D721Med (cell line): ENCODE results near the gene VWA5B1.
A peak's percentile ranks its signal among the peaks of the same experiment; 100 is the strongest.

Experiments used
- DNase-seq: peaks from one replicate; pipeline ENCODE4 v3.0.0; 2011; ENCODE audit warnings: low spot score; ENCODE audit not compliant: insufficient read length
- FAIRE-seq: peaks from 2 replicates; lab custom pipeline; 2011; peaks lifted over from hg19 to GRCh38; lab: Jason Lieb, UNC
- TF ChIP-seq, protein P1 (sequence below): IDR thresholded peaks from 2 replicates; pipeline ENCODE4 v1.5.1; 2012; ENCODE audit warnings: mild to moderate bottlenecking, control low read depth; ENCODE audit not compliant: insufficient read depth; ENCODE audit errors: missing control alignments

The VWA5B1 gene

GRCh38 chr1:20366463-20367115 lies 75.9 kb downstream of the VWA5B1 start:
- TF ChIP-seq, protein P1, sequence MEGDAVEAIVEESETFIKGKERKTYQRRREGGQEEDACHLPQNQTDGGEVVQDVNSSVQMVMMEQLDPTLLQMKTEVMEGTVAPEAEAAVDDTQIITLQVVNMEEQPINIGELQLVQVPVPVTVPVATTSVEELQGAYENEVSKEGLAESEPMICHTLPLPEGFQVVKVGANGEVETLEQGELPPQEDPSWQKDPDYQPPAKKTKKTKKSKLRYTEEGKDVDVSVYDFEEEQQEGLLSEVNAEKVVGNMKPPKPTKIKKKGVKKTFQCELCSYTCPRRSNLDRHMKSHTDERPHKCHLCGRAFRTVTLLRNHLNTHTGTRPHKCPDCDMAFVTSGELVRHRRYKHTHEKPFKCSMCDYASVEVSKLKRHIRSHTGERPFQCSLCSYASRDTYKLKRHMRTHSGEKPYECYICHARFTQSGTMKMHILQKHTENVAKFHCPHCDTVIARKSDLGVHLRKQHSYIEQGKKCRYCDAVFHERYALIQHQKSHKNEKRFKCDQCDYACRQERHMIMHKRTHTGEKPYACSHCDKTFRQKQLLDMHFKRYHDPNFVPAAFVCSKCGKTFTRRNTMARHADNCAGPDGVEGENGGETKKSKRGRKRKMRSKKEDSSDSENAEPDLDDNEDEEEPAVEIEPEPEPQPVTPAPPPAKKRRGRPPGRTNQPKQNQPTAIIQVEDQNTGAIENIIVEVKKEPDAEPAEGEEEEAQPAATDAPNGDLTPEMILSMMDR: no peak
- DNase-seq (no peak), FAIRE-seq (no peak)

GRCh38 chr1:20367116-20367585 lies 76.5 kb downstream of the VWA5B1 start:
- DNase-seq (no peak), FAIRE-seq (no peak)
- TF ChIP-seq, protein P1: no peak

DNA sequence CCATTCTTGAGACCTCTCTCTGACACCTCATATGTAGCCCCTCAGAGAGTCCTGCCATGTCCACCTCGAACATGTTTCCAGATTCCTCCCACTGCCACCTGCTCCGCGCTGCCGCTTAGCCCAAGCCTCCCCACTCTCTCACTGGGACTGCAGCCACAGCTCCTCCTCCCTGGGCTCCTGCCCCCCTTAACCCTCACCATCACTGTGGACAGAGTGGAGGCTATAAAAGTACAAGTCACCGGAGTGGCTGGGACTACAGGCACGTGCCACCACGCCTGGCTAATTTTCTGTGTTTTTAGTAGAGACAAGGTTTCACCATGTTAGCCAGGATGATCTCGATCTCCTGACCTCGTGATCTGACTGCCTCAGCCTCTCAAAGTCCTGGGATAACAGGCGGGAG lies 77.0 kb downstream of the VWA5B1 start:
- TF ChIP-seq, protein P1: no peak
- DNase-seq (no peak), FAIRE-seq (no peak)

- TF ChIP-seq, protein P1: no peak
- FAIRE-seq: no peak
- DNase-seq: peak; percentile 54
These were observed 78.3 kb downstream of the VWA5B1 start for GRCh38 chr1:20368866-20369470.

DNA sequence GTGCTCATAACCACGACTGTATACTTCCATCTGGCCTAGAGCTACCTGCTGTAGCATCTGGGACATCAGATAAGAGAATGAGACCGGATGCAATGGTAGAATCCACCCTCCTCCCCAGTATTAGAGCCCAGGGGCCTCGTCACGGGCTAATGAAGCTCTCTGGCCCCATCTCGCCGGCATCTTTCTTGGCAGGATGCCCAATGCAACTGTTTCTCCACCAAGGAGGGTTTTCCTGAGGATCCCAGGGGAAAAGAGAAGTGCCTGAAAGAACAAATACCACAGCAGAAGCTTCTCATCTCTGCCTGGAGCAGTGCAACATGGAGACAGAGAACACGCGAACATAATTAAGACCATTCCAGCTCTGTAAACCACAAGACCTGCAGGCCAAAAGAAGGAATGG lies 80.0 kb downstream of the VWA5B1 start:
- FAIRE-seq (no peak), DNase-seq (no peak)
- TF ChIP-seq, protein P1: no peak

DNA sequence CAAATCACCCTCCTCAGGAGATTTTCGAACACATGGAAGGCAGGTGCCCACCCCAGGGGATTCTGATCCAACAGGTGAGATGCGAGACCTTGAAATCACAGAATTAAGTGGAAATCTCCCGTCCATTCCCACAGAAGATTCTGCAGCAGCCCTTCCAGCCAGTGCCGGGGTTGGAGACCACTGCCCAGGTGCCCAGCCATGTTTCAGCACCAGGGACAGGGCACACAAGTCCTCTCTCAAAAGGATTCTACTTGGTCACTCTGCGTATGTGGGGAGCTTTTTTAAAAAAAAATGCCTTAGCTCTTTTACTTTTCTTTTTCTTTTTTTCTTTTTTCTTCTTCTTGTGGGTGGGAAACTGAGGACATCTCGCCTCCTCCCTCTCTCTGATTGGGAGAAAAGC lies 80.7 kb downstream of the VWA5B1 start:
- DNase-seq (no peak), FAIRE-seq (no peak)
- TF ChIP-seq, protein P1: no peak

GRCh38 chr1:20371883-20372282 lies 81.2 kb downstream of the VWA5B1 start:
- TF ChIP-seq, protein P1: no peak
- no peak for DNase-seq
- no peak for FAIRE-seq
